H1 (cell line): ENCODE results near the gene GTF2H3. TPM values are rescaled to one million over a fixed set of nuclear protein-coding genes. Genes with fewer than 3 reads are reported as not detected.

ENCODE experiments used
- SIRT6 ChIP-seq: IDR thresholded peaks from one replicate; pipeline ENCODE4 v1.7.1; 2012; ENCODE audit warnings: low read length, inconsistent platforms
- SP2 ChIP-seq: IDR thresholded peaks from 2 replicates; pipeline ENCODE4 v1.6.1; 2012; ENCODE audit warnings: mild to moderate bottlenecking, low read length, inconsistent platforms
- polyA plus RNA-seq, 7 experiments: library from polyadenylated mRNA; depleted of rRNA in 3 of 7; stranded (reverse) in 5 of 7; unstranded in 2 of 7; fragments of >200 nt in 5 of 7; fragments of 200-250 nt in 2 of 7; gene quantifications; 1 replicate in 5 of 7; 2 replicates in 1 of 7; 4 replicates in 1 of 7; pipeline versions ENCODE4 v1.2.1 to v1.2.3, GENCODE V29; 2011 to 2013; ENCODE audit warnings: missing spikeins in 2 of 7, mixed read lengths in 2 of 7
- total RNA-seq: library from RNA; stranded (reverse); fragmentation: NEBNext Ultra II Directional; extraction: Animal tissue kit (Norgen Biotek cat#: 25700); gene quantifications from 2 replicates; pipeline ENCODE4 v1.2.1, GENCODE V29; 2021
- TF ChIP-seq, protein P1 (sequence below): fragments of 300-600 bp; sonication (generic); IDR thresholded peaks from 2 replicates; pipeline ENCODE4 v1.7.1; 2012; ENCODE audit warnings: low read length, moderate library complexity, mild to moderate bottlenecking, inconsistent platforms; ENCODE audit not compliant: insufficient replicate concordance
- TF ChIP-seq, protein P2 (sequence below): IDR thresholded peaks from 2 replicates; pipeline ENCODE4 v1.6.1; 2012; ENCODE audit warnings: inconsistent platforms
- TF ChIP-seq, protein P3 (sequence below): IDR thresholded peaks from 2 replicates; pipeline ENCODE4 v1.6.1; 2011; ENCODE audit warnings: low read length, improper control_type of control experiment

The GTF2H3 gene
- total and polyA plus RNA-seq, 2 of the 8 experiments (the other 6 are each of a cell fraction or from before 2014, with no cell fraction given): 21.0 to 32.1 TPM

DNA sequence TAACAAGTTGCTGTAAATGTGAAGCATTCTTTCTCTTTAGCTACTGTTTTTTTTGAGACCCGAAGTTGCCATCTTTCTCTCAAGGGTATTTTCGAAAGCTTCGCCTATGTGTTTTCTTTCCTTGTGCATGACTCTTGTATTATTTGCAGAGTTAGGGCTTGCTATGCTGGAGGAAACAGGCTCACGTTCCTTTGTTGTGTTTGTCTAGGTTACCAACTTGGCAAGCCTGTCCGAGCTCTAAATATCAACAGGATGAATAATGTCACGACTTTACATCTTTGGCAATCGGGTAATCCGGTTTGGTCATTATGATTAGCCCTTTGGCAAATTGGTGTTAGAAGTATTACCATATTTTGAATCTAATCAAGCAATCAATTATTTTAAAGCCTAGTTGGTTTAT lies 62.6 kb downstream of the GTF2H3 start (continued):
- TF ChIP-seq, protein P1, sequence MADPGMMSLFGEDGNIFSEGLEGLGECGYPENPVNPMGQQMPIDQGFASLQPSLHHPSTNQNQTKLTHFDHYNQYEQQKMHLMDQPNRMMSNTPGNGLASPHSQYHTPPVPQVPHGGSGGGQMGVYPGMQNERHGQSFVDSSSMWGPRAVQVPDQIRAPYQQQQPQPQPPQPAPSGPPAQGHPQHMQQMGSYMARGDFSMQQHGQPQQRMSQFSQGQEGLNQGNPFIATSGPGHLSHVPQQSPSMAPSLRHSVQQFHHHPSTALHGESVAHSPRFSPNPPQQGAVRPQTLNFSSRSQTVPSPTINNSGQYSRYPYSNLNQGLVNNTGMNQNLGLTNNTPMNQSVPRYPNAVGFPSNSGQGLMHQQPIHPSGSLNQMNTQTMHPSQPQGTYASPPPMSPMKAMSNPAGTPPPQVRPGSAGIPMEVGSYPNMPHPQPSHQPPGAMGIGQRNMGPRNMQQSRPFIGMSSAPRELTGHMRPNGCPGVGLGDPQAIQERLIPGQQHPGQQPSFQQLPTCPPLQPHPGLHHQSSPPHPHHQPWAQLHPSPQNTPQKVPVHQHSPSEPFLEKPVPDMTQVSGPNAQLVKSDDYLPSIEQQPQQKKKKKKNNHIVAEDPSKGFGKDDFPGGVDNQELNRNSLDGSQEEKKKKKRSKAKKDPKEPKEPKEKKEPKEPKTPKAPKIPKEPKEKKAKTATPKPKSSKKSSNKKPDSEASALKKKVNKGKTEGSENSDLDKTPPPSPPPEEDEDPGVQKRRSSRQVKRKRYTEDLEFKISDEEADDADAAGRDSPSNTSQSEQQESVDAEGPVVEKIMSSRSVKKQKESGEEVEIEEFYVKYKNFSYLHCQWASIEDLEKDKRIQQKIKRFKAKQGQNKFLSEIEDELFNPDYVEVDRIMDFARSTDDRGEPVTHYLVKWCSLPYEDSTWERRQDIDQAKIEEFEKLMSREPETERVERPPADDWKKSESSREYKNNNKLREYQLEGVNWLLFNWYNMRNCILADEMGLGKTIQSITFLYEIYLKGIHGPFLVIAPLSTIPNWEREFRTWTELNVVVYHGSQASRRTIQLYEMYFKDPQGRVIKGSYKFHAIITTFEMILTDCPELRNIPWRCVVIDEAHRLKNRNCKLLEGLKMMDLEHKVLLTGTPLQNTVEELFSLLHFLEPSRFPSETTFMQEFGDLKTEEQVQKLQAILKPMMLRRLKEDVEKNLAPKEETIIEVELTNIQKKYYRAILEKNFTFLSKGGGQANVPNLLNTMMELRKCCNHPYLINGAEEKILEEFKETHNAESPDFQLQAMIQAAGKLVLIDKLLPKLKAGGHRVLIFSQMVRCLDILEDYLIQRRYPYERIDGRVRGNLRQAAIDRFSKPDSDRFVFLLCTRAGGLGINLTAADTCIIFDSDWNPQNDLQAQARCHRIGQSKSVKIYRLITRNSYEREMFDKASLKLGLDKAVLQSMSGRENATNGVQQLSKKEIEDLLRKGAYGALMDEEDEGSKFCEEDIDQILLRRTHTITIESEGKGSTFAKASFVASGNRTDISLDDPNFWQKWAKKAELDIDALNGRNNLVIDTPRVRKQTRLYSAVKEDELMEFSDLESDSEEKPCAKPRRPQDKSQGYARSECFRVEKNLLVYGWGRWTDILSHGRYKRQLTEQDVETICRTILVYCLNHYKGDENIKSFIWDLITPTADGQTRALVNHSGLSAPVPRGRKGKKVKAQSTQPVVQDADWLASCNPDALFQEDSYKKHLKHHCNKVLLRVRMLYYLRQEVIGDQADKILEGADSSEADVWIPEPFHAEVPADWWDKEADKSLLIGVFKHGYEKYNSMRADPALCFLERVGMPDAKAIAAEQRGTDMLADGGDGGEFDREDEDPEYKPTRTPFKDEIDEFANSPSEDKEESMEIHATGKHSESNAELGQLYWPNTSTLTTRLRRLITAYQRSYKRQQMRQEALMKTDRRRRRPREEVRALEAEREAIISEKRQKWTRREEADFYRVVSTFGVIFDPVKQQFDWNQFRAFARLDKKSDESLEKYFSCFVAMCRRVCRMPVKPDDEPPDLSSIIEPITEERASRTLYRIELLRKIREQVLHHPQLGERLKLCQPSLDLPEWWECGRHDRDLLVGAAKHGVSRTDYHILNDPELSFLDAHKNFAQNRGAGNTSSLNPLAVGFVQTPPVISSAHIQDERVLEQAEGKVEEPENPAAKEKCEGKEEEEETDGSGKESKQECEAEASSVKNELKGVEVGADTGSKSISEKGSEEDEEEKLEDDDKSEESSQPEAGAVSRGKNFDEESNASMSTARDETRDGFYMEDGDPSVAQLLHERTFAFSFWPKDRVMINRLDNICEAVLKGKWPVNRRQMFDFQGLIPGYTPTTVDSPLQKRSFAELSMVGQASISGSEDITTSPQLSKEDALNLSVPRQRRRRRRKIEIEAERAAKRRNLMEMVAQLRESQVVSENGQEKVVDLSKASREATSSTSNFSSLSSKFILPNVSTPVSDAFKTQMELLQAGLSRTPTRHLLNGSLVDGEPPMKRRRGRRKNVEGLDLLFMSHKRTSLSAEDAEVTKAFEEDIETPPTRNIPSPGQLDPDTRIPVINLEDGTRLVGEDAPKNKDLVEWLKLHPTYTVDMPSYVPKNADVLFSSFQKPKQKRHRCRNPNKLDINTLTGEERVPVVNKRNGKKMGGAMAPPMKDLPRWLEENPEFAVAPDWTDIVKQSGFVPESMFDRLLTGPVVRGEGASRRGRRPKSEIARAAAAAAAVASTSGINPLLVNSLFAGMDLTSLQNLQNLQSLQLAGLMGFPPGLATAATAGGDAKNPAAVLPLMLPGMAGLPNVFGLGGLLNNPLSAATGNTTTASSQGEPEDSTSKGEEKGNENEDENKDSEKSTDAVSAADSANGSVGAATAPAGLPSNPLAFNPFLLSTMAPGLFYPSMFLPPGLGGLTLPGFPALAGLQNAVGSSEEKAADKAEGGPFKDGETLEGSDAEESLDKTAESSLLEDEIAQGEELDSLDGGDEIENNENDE: no peak
- no peak for TF ChIP-seq SIRT6
- TF ChIP-seq SP2: no peak
- TF ChIP-seq, protein P2, sequence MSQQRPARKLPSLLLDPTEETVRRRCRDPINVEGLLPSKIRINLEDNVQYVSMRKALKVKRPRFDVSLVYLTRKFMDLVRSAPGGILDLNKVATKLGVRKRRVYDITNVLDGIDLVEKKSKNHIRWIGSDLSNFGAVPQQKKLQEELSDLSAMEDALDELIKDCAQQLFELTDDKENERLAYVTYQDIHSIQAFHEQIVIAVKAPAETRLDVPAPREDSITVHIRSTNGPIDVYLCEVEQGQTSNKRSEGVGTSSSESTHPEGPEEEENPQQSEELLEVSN: no peak
- TF ChIP-seq, protein P3, sequence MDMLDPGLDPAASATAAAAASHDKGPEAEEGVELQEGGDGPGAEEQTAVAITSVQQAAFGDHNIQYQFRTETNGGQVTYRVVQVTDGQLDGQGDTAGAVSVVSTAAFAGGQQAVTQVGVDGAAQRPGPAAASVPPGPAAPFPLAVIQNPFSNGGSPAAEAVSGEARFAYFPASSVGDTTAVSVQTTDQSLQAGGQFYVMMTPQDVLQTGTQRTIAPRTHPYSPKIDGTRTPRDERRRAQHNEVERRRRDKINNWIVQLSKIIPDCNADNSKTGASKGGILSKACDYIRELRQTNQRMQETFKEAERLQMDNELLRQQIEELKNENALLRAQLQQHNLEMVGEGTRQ: no peak
